Inflammatory macrophage (primary cell): ENCODE data around the gene HSFX3.
A peak's percentile ranks its signal among the peaks of the same experiment; 100 is the strongest.
"Not testable (repeated sequence)": the region's sequence is repeated elsewhere in the genome, so short reads cannot be mapped to it uniquely, and the experiment has no call there.

ENCODE experiments used
- DNase-seq, 2 donors: peaks; one replicate each; pipeline ENCODE4 v3.0.0-alpha.2; 2020 to 2022

The HSFX3 gene

DNA sequence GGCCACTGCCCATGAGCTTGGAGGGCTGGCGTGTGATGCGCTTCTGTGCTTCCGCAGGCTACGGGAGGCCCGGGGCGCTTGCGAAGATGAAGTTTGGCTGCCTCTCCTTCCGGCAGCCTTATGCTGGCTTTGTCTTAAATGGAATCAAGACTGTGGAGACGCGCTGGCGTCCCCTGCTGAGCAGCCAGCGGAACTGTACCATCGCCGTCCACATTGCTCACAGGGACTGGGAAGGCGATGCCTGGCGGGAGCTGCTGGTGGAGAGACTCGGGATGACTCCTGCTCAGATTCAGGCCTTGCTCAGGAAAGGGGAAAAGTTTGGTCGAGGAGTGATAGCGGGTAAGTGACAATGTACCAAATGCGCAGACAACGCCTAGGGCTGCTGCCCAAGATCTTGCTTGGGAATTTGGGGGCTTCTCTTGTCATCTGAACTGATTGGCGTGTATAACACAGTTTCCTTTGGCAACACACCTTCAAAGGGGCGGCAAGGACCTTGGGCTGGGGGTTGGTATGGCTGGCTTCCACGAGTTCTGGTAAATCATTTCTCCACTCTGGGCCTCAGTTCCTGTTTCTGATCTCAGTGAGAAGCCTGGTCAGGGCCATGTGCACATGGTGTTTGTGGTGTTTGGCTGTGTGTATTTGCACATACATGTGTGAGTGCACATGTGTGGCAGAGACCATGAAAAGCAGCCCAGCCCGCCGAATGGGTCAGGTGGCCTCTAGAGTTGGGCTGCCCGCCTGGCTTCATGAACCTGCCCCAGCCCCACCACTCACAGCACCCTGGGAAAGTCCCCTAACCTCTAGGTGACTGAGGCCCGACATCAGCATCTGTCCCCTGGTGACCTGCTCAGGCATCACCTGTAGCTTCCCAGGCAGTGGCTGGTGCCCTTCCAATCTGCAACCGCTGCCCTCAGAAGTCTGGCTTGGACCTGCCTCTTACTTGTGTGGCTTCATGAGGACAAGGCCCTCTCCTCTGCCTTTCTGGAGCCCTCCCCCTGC, 3.9 kb downstream of the HSFX3 start:
- peak in 1 of 2 donors; percentile 9 for DNase-seq

DNA sequence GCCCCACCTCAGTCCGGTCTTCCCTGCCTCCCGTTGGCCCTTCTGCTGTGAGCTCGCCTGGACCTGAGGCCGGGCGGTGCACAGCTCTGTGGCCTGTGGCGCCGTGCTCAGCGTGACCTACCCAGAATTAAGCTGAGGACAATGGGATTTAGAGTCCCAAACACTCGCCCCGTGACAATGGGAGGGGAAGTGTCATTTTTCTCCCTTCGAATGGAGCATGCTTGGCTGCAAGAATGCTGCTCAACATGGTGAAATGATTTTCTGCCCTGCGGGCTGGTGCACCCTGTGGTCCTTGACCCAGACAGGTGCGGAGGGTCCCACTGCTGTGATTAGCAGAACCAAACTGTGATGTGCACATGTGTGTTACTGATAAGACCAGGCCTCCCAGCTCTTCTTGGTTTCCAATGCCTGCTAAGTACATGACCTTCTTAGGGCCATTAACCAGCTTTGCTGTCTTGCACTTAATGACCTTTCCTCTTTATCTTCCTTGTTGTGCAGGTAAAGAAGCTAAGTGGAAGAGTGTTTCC, 8.1 kb downstream of the HSFX3 start:
- peak; percentile 3 to 6 for DNase-seq

DNA sequence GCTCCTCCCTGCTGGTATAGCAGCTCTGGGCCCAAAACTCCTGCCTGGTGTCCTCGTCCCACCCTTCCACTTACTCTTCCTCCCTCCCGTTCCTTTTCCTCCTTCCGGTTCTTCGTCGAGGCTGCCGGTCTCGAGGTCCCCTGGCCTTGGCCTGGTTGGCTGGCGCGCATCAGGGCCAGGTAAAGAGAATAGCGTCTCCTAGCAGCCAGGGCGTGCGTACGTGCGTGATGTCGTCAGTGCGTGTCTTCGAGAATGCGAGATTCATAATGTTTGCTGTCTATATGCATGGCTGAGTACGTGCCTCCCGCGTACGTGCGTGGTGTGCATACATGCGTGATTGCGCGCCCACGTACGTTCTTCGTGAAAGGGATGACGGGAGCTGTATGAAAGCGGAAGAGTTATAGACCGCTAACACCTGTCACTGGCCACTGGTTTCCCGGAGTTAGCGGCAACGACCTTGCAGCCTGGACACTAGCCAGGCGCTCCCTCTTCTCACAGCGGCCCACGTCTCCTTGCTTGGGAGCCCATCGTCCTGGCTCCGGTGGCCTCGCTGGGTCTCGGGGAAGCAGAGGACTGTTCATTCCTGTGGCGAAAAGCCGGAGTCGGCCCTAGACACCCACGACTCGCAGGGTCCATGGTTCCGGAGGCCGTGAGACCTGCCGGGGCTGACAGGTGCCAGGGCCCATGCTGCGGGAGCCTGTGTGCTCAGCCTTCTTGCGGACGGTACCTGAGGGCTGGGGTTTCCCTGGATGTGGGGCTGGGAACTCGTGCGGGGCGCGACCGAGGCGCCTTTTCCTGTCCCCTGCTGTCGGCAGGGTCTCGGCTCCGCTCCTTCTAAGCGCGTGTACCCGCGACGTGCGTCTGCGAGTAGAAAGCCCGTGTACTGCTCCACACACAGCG, 8.9 kb downstream of the HSFX3 start, which contains the start of gene EOLA1:
Gene EOLA1 (plus strand): TSS at position 392 of the 900 bp plus-strand sequence. CDS start 4,619 bp downstream, outside the sequence.
- peak; percentile 96 to 97 for DNase-seq

- DNase-seq: peak; percentile 81 to 87
Observed at GRCh38 chrX:149540131-149540620, 9.5 kb downstream of the HSFX3 start.

DNA sequence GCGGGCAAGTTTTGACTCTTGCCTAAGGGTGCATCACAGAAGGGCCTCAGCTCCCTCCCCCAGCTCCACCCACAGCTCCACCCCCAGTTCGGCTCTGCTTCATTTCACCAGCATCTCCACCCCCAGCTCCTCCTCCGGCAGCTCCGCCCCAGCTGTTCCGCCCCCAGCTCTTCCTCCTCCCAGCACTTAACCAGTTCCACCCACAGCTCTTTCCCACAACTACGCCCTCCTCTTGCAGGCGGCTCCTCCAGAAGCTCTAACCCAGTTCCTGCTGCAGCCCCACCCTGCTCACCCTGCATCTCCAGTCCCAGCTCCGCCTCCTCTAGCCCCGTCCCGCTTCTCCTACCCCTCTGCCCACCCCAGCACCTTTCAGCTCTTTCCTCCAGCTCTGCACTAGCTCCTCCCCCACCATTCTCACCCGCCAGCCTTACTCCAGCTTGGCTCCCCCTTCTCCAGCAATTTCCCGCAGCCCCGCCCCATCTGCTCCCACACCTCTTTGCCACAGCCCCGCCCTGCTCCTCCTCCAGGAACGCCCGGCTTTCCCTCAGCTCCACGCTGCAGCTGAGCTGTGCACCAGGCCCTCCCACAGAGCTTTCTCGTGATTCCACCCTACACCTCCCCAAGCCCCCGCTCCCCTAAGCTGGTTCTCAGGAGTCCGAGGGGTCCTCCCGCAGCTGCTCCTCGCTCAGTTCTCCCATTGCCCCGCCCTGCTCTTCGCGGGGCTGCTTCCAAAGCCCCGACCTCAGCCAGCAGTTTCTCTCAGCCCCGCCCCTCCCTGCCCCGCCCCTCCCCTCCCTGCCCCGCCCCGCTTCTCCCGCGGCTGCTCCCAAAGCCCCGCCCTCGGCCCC, 10.2 kb downstream of the HSFX3 start:
- DNase-seq: peak; percentile 79 to 85

DNA sequence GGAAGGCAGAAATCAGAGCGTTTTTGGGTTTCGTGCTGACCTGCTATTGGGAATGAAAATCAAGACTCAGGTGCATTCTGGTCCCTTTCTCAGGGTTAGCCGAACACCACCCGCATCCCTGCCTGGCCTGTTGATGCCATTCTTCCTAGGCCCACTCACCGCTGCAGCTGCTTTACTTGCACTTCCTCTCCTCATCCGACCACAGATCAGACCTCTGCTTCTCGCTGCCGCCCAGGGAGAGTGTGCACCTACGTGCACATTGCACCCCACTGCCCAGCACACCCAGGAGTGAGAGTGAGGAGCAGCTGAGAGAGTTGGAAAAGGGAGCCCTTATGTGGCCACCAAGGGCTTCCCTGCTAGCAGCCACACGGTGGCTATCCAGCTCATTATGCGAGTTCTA, 12.2 kb downstream of the HSFX3 start:
- DNase-seq: not testable (repeated sequence)

GRCh38 chrX:149534926-149535602, 14.7 kb downstream of the HSFX3 start:
- DNase-seq: not testable (repeated sequence)

- not testable (repeated sequence) for DNase-seq
Observed at GRCh38 chrX:149533999-149534398, 15.7 kb downstream of the HSFX3 start.

GRCh38 chrX:149532868-149533267, 16.9 kb downstream of the HSFX3 start:
- not testable (repeated sequence) for DNase-seq

GRCh38 chrX:149531599-149531998, 18.1 kb downstream of the HSFX3 start:
- peak; percentile 40 to 48 for DNase-seq

DNA sequence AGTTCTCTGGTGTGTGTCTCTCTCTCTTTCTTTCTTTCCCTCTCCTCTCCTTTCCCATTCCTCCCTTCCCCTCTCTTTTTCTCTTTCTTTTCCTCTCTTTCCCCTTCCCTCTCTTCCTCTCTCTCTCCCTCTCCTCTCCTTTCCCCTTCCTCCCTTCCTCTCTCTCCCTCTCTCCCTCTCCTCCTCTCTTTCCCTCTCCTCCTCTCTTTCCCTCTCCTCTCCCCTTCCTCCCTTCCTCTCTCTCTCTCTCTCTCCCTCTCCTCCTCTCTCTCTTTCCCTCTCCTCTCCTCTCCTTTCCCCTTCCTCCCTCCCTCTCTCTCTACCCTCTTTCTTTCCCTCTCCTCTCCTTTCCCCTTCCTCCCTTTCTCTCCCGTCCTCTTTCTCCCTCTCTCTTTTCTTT, 21.3 kb downstream of the HSFX3 start:
- no peak for DNase-seq

DNA sequence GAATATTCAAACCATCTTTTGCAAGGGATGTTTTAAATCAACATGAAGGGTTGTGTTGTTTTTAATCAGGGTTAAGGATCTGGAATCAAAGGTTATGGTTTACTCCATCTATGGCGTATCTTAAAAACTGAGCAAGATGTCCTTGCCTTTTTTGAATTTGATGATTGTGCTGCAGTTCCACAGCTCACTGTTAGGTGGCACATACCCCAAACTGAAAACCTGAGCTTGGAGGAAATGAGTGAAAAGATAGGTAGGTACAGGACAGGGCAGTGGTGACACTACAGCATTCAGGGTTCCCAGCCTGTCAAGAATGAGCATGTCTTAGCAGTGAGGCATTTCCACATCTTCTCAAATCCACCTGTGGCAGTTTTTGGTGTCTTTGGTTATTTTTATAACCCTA, 22.0 kb downstream of the HSFX3 start:
- peak; percentile 15 to 24 for DNase-seq

- DNase-seq: peak in 1 of 2 donors; percentile 32
Observed at GRCh38 chrX:149526318-149527033, 23.2 kb downstream of the HSFX3 start.

DNA sequence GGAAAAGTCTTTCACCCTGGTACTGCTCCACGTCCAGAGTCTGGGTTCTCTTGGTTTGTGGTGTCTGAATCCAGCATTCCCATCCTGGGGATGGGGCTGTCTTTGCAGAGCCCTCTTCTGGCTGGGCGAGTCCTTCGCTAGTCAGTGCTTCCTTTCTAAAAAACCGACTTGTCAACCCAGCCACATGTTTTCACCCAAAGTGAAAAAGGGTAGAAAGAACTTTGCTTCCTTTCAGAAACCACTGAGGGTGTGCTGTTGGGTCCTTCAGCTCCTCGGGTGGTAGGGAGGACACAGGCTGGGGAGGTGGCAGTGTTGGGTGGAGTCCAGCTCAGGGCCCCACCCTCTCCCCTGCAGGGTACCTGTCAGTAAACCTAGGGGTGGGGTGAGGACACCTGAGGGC, 23.8 kb downstream of the HSFX3 start:
- not testable (repeated sequence) for DNase-seq

DNA sequence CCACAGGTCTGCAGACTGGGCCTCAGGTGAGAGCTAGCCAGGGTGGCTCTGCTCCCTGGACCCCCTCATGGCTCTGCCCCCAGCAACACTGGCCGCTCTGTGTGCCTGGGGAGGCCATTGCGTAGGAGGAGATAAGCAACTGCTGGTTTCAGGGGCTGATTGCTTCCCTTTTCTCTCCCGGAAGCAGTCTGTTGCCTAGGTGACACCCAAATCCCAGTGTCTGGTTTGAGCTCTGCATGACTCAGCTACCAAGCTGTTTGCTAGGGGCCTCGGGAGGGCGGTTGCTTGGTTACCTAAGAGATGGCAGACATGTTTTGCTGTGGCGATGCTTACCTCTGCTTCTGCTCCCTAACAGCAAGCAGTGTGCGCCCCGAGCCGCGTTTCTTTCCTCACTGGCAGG, 24.3 kb downstream of the HSFX3 start:
- DNase-seq: peak; percentile 64 to 72

DNA sequence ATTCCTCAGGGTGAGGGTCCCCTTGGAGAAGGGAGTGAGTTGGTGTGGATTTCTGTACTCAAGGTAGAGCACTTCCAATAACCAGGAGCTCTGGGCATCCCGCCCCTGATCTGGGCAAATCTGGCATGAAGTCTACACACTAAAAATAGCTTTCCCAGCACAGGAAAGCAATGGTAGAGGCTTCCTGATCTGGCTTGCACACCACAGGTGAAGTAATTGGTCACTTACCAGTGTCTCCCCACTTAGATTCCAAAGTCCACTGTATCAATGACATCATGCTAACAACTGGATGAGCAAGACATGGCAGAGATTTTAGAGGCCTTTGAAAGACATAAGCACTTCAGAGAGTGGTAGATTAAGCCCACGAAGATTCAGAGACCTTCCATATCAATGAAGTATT, 26.8 kb downstream of the HSFX3 start:
- DNase-seq: no peak

- no peak for DNase-seq
Observed at GRCh38 chrX:149521438-149521837, 28.3 kb downstream of the HSFX3 start.

DNA sequence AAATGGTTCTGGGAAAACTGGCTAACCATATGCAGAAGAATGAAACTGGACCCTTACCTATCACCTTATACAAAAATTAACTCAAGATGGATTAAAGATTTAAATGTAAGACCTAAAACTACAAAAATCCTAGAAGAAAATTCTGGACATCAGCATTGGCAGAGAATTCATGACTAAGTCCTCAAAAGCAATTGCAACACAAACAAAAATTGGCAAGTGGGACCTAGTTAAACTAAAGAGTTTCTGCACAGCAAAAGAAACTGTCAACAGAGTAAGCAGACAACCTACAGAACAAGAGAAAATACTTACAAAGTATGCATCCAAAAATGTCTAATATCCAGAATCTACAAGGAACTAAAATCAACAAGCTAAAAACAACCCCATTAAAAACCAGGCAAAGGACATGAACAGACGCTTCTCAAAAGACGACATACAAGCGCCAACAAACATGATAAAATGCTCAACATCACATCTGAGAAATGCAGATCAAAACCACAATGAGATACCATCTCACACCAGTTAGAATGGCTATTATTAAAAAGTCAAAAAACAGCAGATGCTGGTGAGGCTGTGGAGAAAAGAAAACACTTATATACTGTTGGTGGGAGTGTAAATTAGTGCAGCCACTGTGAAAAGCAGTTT, 29.0 kb downstream of the HSFX3 start:
- not testable (repeated sequence) for DNase-seq

DNA sequence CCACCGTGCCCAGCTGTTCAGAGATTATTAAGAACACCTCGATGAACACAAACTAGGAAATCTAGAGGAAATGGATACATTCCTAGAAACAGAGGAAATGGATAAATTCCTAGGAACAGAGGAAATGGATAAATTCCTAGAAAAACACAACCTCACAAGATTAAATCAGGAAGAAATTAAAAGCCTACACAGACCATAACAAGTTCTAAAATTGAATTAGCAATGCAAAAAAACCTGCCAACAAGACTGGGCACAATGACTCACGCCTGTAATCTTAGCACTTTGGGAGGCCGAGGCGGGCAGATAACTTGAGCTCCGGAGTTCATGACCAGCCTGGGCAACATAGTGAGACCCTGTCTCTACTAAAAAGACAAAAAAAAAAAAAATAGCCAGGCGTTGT, 31.5 kb downstream of the HSFX3 start:
- no peak for DNase-seq

DNA sequence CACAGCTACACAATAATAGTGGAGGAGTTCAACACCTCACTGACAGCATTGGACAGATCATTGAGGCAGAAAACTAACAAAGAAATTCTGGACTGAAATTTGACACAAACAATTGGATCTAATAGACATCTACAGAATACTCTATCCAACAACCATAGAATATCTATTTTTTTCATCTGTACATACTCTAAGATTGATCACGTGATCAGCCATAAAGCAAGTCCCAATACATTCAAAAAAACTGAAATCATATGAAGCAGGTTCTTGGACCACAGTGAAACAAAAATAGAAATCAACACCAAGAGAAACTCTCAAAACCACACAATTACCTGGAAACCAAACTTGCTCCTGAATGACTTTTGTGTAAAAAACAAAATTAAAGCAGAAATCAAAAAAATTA, 32.4 kb downstream of the HSFX3 start:
- DNase-seq: no peak
